IMR-90 (cell line): ENCODE data around the gene CACNA1I. TPM values are rescaled to one million over a fixed set of nuclear protein-coding genes. Genes with fewer than 3 reads are reported as not detected.

Experiments
- ATAC-seq: fragments of 200-7000 bp; cut with Tn5 transposase; 2 replicates; pipeline ENCODE4 v1.9.1; 2020; ENCODE audit warnings: low read depth, mild to moderate bottlenecking, moderate library complexity
- BruUV-seq: library from RNA; stranded (reverse); fragments of 400-500 nt; replicated peaks from 2 replicates; lab custom pipeline; 2021; lab: Mats Ljungman, UMichigan
- CTCF ChIA-PET: fragments of 300-600 bp; formaldehyde crosslinking; extraction: SDS; loops from one replicate; lab custom pipeline; 2021; ENCODE audit warnings: antibody characterized with exemption; lab: Yijun Ruan, JAX
- POLR2A ChIA-PET: fragments of 300-600 bp; sonication (Branson Sonifier 250); formaldehyde crosslinking; loops from one replicate; lab custom pipeline; 2022; ENCODE audit warnings: antibody characterized with exemption; ENCODE audit not compliant: unreplicated experiment; lab: Charles Lee
- DNase-seq: peaks from one replicate; pipeline ENCODE4 v3.0.0; 2013
- H2AFZ ChIP-seq: replicated peaks from 2 replicates; pipeline ENCODE3; 2013; ENCODE audit warnings: low read length, mild to moderate bottlenecking; ENCODE audit not compliant: poor library complexity
- H2AK5ac ChIP-seq: 2 replicates; pipeline ENCODE4 v1.6.1; 2013; ENCODE audit warnings: low read depth, low read length, inconsistent platforms
- H2AK9ac ChIP-seq: replicated peaks from 2 replicates; pipeline ENCODE3; 2013; ENCODE audit warnings: mild to moderate bottlenecking, low read depth, low read length, moderate library complexity; ENCODE audit not compliant: poor library complexity
- H2BK120ac ChIP-seq: 2 replicates; pipeline ENCODE4 v1.6.1; 2013; ENCODE audit warnings: low read depth, low read length, inconsistent platforms
- H2BK15ac ChIP-seq: 3 replicates; pipeline ENCODE4 v1.6.1; 2013; ENCODE audit warnings: low read depth, low read length, inconsistent platforms
- H2BK20ac ChIP-seq: 2 replicates; pipeline ENCODE4 v1.6.1; 2013; ENCODE audit warnings: low read depth, mild to moderate bottlenecking, inconsistent platforms, low read length, moderate library complexity
- H2BK5ac ChIP-seq: 2 replicates; pipeline ENCODE4 v1.6.1; 2013; ENCODE audit warnings: mild to moderate bottlenecking, low read depth, low read length, inconsistent platforms; ENCODE audit not compliant: poor library complexity, severe bottlenecking
- H3K14ac ChIP-seq: replicated peaks from 2 replicates; pipeline ENCODE4 v1.6.1; 2013; ENCODE audit warnings: low read depth, low read length, inconsistent platforms
- H3K18ac ChIP-seq: 2 replicates; pipeline ENCODE4 v1.6.1; 2013; ENCODE audit warnings: low read depth, low read length, control low read depth
- H3K23ac ChIP-seq: 2 replicates; pipeline ENCODE4 v1.6.1; 2013; ENCODE audit warnings: low read depth, low read length, inconsistent platforms
- H3K27ac ChIP-seq: 2 replicates; pipeline ENCODE4 v1.5.1; 2013; ENCODE audit warnings: mild to moderate bottlenecking, control low read depth, low read length; ENCODE audit not compliant: insufficient read depth
- H3K27me3 ChIP-seq: 2 replicates; pipeline ENCODE4 v1.6.1; 2013; ENCODE audit warnings: low read length; ENCODE audit not compliant: control insufficient read depth, insufficient read depth
- H3K36me3 ChIP-seq: 2 replicates; pipeline ENCODE4 v1.6.1; 2013; ENCODE audit warnings: low read length, mixed read lengths; ENCODE audit not compliant: control insufficient read depth, insufficient read depth
- H3K4ac ChIP-seq: 2 replicates; pipeline ENCODE4 v1.6.1; 2013; ENCODE audit warnings: low read depth, low read length, inconsistent platforms
- H3K4me1 ChIP-seq: 2 replicates; pipeline ENCODE4 v1.6.1; 2013; ENCODE audit warnings: low read length, mixed read lengths; ENCODE audit not compliant: control insufficient read depth, insufficient read depth
- H3K4me2 ChIP-seq: 2 replicates; pipeline ENCODE4 v1.6.1; 2013; ENCODE audit warnings: low read depth, mild to moderate bottlenecking, control low read depth, low read length, moderate library complexity
- H3K4me3 ChIP-seq: 2 replicates; pipeline ENCODE4 v1.5.1; 2013; ENCODE audit warnings: low read depth, mild to moderate bottlenecking, control low read depth, low read length, moderate library complexity; ENCODE audit not compliant: insufficient read depth
- H3K56ac ChIP-seq: 2 replicates; pipeline ENCODE4 v1.6.1; 2013; ENCODE audit warnings: low read length, inconsistent platforms; ENCODE audit not compliant: insufficient read depth; ENCODE audit errors: extremely low read depth
- H3K79me1 ChIP-seq, 2 experiments: 2 replicates each; pipeline ENCODE4 v1.6.1; 2013; ENCODE audit warnings: low read length in 2 of 2, inconsistent platforms in 1 of 2, low read depth in 1 of 2
- H3K9ac ChIP-seq: 2 replicates; pipeline ENCODE4 v1.6.1; 2013; ENCODE audit warnings: low read depth, low read length, control low read depth
- H3K9me1 ChIP-seq: 2 replicates; pipeline ENCODE4 v1.6.1; 2013; ENCODE audit warnings: low read length, inconsistent platforms; ENCODE audit not compliant: insufficient read depth
- H3K9me3 ChIP-seq: 2 replicates; pipeline ENCODE4 v1.6.1; 2013; ENCODE audit warnings: low read length; ENCODE audit not compliant: control insufficient read depth, insufficient read depth
- H4K20me1 ChIP-seq: 2 replicates; pipeline ENCODE4 v1.6.1; 2013; ENCODE audit warnings: low read length, inconsistent platforms; ENCODE audit not compliant: insufficient read depth
- H4K5ac ChIP-seq: 2 replicates; pipeline ENCODE4 v1.6.1; 2013; ENCODE audit warnings: mild to moderate bottlenecking, low read depth, low read length, control low read depth
- H4K8ac ChIP-seq, 2 experiments: 2 replicates each; pipeline ENCODE4 v1.6.1; 2013; ENCODE audit warnings: low read depth in 2 of 2, low read length in 2 of 2, control low read depth in 1 of 2, inconsistent platforms in 1 of 2
- H4K91ac ChIP-seq: 2 replicates; pipeline ENCODE4 v1.6.1; 2013; ENCODE audit warnings: low read depth, low read length, inconsistent platforms; ENCODE audit not compliant: insufficient read depth
- CHD1 ChIP-seq: IDR thresholded peaks from 2 replicates; pipeline ENCODE4 v1.6.1; 2012; ENCODE audit warnings: low read depth, low read length, improper control_type of control experiment
- FOS ChIP-seq: fragments of 150-350 bp; IDR thresholded peaks from 2 replicates; pipeline ENCODE4 v1.6.1; 2016; ENCODE audit warnings: low read depth, low read length
- MAFK ChIP-seq: IDR thresholded peaks from 2 replicates; pipeline ENCODE4 v1.6.1; 2012; ENCODE audit warnings: low read depth, low read length, improper control_type of control experiment
- MAZ ChIP-seq: IDR thresholded peaks from 2 replicates; pipeline ENCODE4 v1.6.1; 2012; ENCODE audit warnings: low read depth, mild to moderate bottlenecking, low read length, improper control_type of control experiment, moderate library complexity, borderline replicate concordance
- NFE2L2 ChIP-seq: fragments of 150-350 bp; IDR thresholded peaks from 2 replicates; pipeline ENCODE4 v1.6.1; 2016; ENCODE audit warnings: low read depth, mild to moderate bottlenecking, low read length
- RAD21 ChIP-seq: IDR thresholded peaks from 2 replicates; pipeline ENCODE4 v1.6.1; 2012; ENCODE audit warnings: low read length, improper control_type of control experiment
- RFX5 ChIP-seq: IDR thresholded peaks from 2 replicates; pipeline ENCODE4 v1.8.0; 2012; ENCODE audit warnings: low read depth, mild to moderate bottlenecking, low read length, moderate library complexity
- WGBS, 2 experiments: methylation state at CpG; one replicate each; pipeline versions ENCODE4 v1.1.5 to v1.1.7; 2013; ENCODE audit warnings: missing lambda C conversion rate in 2 of 2; ENCODE audit not compliant: insufficient read length in 1 of 2; ENCODE audit errors: extremely low coverage in 2 of 2; 5-methylcytosine and 5-hydroxymethylcytosine counted together
- dilution Hi-C: fragments of 300-500 bp; cut with HindIII; formaldehyde crosslinking; loops from one replicate; pipeline ENCODE4 v1.14.3; 2018; ENCODE audit warnings: low sequenced_read_pairs; ENCODE audit not compliant: unreplicated experiment
- in situ Hi-C: fragments of 300-500 bp; cut with MboI; formaldehyde crosslinking; loops from 3 replicates; pipeline ENCODE4 v1.14.3; 2019; ENCODE audit warnings: low sequenced_read_pairs, inconsistent platforms, mixed read lengths
- intact Hi-C: fragments of 100-400 bp; cut with micrococcal nuclease; formaldehyde crosslinking; loops from 2 replicates; pipeline ENCODE4 v1.10.0; 2022
- polyA plus RNA-seq, 3 experiments: library from polyadenylated mRNA; depleted of rRNA; stranded (reverse); fragments of >200 nt; gene quantifications; 2 replicates each; pipeline ENCODE4 v1.2.3, GENCODE V29; 2012; ENCODE audit warnings: low replicate concordance in 1 of 3
- total RNA-seq: library from RNA; depleted of rRNA; stranded (reverse); fragments of >200 nt; gene quantifications from 2 replicates; pipeline ENCODE4 v1.2.3, GENCODE V29; 2012
- TF ChIP-seq, protein P1 (sequence below): conservative IDR thresholded peaks from 2 replicates; pipeline ENCODE4 v1.5.1; 2012; ENCODE audit warnings: mild to moderate bottlenecking, low read depth, low read length, improper control_type of control experiment
- TF ChIP-seq, protein P2 (sequence below): fragments of 150-350 bp; IDR thresholded peaks from 2 replicates; pipeline ENCODE4 v1.6.1; 2017; ENCODE audit warnings: mild to moderate bottlenecking, antibody characterized with exemption, low read length, low read depth

The CACNA1I gene
- total and polyA plus RNA-seq, 2 of the 4 experiments (the other 2 are of a cell fraction) = under 0.01 to 0.02 TPM

DNA sequence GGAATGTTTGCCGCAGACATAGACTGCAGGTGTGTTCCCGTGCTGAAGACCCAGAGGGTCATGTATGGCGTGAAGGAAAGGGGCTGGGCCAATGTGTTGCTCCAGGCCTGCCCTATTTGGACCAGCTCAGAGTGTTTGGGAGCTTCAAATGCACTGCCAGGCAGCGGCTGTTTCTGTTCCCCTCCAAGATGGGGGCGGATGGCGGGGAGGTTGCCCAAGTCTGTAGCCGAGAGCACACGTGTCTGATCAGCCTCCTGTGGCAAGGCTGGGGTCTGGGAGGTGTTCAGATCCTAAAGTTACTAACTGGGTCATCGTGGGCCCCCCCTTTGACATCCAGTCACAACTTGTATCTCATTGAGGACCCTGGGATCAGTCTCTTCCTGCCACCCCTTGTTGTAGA is 45.5 kb downstream of the CACNA1I start:
- no peak overlapping the region for H3K18ac ChIP-seq
- no peak overlapping the region for H3K56ac ChIP-seq
- in situ Hi-C loops (no loop called here), intact Hi-C loops (no loop called here), dilution Hi-C loops (no loop called here)
- no TSS peak for BruUV-seq
- peaks cover 12% of the 10 kb centered on the region for H3K9me3 ChIP-seq
- no peak overlapping the region for H3K14ac ChIP-seq
- no peak overlapping the region for H3K4me2 ChIP-seq
- H2BK20ac ChIP-seq = no peak overlapping the region
- TF ChIP-seq FOS = no peak
- TF ChIP-seq MAZ = no peak
- no peak for TF ChIP-seq CHD1
- TF ChIP-seq RAD21 = no peak
- TF ChIP-seq, protein P1, sequence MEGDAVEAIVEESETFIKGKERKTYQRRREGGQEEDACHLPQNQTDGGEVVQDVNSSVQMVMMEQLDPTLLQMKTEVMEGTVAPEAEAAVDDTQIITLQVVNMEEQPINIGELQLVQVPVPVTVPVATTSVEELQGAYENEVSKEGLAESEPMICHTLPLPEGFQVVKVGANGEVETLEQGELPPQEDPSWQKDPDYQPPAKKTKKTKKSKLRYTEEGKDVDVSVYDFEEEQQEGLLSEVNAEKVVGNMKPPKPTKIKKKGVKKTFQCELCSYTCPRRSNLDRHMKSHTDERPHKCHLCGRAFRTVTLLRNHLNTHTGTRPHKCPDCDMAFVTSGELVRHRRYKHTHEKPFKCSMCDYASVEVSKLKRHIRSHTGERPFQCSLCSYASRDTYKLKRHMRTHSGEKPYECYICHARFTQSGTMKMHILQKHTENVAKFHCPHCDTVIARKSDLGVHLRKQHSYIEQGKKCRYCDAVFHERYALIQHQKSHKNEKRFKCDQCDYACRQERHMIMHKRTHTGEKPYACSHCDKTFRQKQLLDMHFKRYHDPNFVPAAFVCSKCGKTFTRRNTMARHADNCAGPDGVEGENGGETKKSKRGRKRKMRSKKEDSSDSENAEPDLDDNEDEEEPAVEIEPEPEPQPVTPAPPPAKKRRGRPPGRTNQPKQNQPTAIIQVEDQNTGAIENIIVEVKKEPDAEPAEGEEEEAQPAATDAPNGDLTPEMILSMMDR = no peak
- TF ChIP-seq, protein P2, sequence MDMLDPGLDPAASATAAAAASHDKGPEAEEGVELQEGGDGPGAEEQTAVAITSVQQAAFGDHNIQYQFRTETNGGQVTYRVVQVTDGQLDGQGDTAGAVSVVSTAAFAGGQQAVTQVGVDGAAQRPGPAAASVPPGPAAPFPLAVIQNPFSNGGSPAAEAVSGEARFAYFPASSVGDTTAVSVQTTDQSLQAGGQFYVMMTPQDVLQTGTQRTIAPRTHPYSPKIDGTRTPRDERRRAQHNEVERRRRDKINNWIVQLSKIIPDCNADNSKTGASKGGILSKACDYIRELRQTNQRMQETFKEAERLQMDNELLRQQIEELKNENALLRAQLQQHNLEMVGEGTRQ = no peak
- TF ChIP-seq MAFK = no peak
- TF ChIP-seq NFE2L2 = no peak
- no peak for TF ChIP-seq RFX5
- WGBS, 2 experiments = 72% methylated on average over 2 of the region's 9 CpGs; no CpG with 5 or more reads in 1 of the 2 experiments
- no peak overlapping the region for H2BK5ac ChIP-seq
- H2AK5ac ChIP-seq = no peak overlapping the region
- no peaks in the 10 kb centered on the region for H3K4me1 ChIP-seq
- no peak overlapping the region for H3K4me3 ChIP-seq
- no peak overlapping the region for H4K5ac ChIP-seq
- no peak overlapping the region for H3K9ac ChIP-seq
- H3K9me1 ChIP-seq = 0 out of 2 replicates have a peak, but pooled peaks cover 5% of the 10 kb centered on the region
- no peak overlapping the region for H3K23ac ChIP-seq
- ChIA-PET CTCF (interaction anchor here (1.4 kb wide), 1 partner anchor 409 kb away, joined by 3 read pairs; no protein-coding TSS in a partner anchor), POLR2A (no interaction called here)
- H2AK9ac ChIP-seq = no peak overlapping the region
- no peak for ATAC-seq
- peaks cover 48% of the 10 kb centered on the region for H3K27me3 ChIP-seq
- no peak overlapping the region for H2BK15ac ChIP-seq
- no peak overlapping the region for H3K4ac ChIP-seq
- DNase-seq = no peak
- no peaks in the 10 kb centered on the region for H4K20me1 ChIP-seq
- H4K8ac ChIP-seq = no peak overlapping the region
- H2BK120ac ChIP-seq = no peak overlapping the region
- H2AFZ ChIP-seq = no peak overlapping the region
- no peak overlapping the region for H4K91ac ChIP-seq
- no peaks in the 10 kb centered on the region for H3K36me3 ChIP-seq
- no peaks in the 10 kb centered on the region for H3K79me1 ChIP-seq
- no peak overlapping the region for H3K27ac ChIP-seq
